Hematopoietic multipotent progenitor cell treated with erythropoietin and hydrocortisone succinate and interleukin-3 and kit ligand, for 15 days (in vitro differentiated cells): ENCODE data around the gene APOOL.

Experiments
- DNase-seq: peaks from one replicate; pipeline ENCODE4 v3.0.0-alpha.2; 2015; ENCODE audit warnings: low spot score

Gene APOOL

GRCh38 chrX:85084770-85085393 lies 81.2 kb downstream of the APOOL start:
- DNase-seq = peak; percentile 18

GRCh38 chrX:85089321-85089840 lies 85.7 kb downstream of the APOOL start:
- DNase-seq = no peak

- no peak for DNase-seq
Measured at GRCh38 chrX:85107407-85107806, 103.7 kb downstream of the APOOL start.

- no peak for DNase-seq
Measured at GRCh38 chrX:85108165-85108564, 104.5 kb downstream of the APOOL start.

- DNase-seq = no peak
Measured at GRCh38 chrX:85109235-85109634, 105.6 kb downstream of the APOOL start.

- peak; percentile 1 for DNase-seq
Measured at GRCh38 chrX:85111347-85111746, 107.7 kb downstream of the APOOL start.

GRCh38 chrX:85112293-85112692 lies 108.6 kb downstream of the APOOL start:
- no peak for DNase-seq

- no peak for DNase-seq
Measured at GRCh38 chrX:85113746-85114145, 110.1 kb downstream of the APOOL start.

- no peak for DNase-seq
Measured at GRCh38 chrX:85114171-85114570, 110.5 kb downstream of the APOOL start.

GRCh38 chrX:85114776-85115175 lies 111.1 kb downstream of the APOOL start:
- no peak for DNase-seq

GRCh38 chrX:85115252-85115651 lies 111.6 kb downstream of the APOOL start:
- DNase-seq = no peak

GRCh38 chrX:85136409-85136808 lies 132.7 kb downstream of the APOOL start:
- no peak for DNase-seq

- DNase-seq = no peak
Measured at GRCh38 chrX:85139422-85139821, 135.7 kb downstream of the APOOL start.

GRCh38 chrX:85140964-85141363 lies 137.3 kb downstream of the APOOL start:
- DNase-seq = no peak
